ENCODE results near the gene PCDHGB3. TPM values are rescaled to one million over a fixed set of nuclear protein-coding genes. Genes with fewer than 3 reads are reported as not detected.
"Not testable (repeated sequence)": the region's sequence is repeated elsewhere in the genome, so short reads cannot be mapped to it uniquely, and the experiment has no call there.

Gene PCDHGB3
- total RNA-seq, 4 donors from 2014 or later, result 5.1 to 9.2 (median 5.8) TPM

DNA sequence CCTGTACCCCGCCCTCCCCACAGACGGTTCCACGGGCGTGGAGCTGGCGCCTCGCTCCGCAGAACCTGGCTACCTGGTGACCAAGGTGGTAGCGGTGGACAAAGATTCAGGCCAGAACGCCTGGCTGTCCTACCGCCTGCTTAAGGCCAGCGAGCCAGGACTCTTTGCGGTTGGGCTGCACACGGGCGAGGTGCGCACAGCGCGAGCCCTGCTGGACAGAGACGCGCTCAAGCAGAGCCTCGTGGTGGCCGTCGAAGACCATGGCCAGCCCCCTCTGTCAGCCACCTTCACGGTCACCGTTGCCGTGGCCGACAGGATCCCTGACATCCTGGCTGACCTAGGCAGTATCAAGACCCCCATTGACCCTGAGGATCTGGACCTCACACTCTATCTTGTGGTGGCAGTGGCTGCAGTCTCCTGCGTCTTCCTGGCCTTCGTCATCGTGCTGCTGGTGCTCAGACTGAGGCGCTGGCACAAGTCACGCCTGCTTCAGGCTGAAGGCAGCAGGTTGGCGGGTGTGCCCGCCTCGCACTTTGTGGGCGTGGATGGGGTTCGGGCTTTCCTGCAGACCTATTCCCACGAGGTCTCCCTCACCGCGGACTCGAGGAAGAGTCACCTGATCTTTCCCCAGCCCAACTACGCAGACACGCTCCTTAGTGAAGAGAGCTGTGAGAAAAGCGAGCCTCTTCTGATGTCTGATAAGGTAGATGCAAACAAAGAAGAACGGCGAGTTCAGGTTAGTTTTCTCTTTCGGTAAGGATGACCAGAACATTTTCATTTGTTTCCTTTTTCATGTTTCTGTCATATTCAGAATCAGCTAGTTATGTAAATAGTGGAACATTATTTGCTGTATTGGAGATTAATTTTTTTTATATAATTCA is 3.8 kb upstream of the PCDHGB3 start:
- 30 to 38% methylated on average over 27 to 29 of the region's 46 CpGs for WGBS, 2 donors
- no peak for DNase-seq
- Histone ChIP-seq H3K36me3 (no peaks in the 10 kb centered on the region), H3K4me1 (no peaks in the 10 kb centered on the region), H3K4me3 (replicated peaks in 1 of 3) (no peak overlapping the region), H3K27ac (no peak overlapping the region), H3K9me3 (peaks cover 4% of the 10 kb centered on the region), H3K27me3 (no peaks in the 10 kb centered on the region)
- TF ChIP-seq POLR2A (IDR thresholded peaks at IDR 0.05), result no peak
- TF ChIP-seq, protein P1, sequence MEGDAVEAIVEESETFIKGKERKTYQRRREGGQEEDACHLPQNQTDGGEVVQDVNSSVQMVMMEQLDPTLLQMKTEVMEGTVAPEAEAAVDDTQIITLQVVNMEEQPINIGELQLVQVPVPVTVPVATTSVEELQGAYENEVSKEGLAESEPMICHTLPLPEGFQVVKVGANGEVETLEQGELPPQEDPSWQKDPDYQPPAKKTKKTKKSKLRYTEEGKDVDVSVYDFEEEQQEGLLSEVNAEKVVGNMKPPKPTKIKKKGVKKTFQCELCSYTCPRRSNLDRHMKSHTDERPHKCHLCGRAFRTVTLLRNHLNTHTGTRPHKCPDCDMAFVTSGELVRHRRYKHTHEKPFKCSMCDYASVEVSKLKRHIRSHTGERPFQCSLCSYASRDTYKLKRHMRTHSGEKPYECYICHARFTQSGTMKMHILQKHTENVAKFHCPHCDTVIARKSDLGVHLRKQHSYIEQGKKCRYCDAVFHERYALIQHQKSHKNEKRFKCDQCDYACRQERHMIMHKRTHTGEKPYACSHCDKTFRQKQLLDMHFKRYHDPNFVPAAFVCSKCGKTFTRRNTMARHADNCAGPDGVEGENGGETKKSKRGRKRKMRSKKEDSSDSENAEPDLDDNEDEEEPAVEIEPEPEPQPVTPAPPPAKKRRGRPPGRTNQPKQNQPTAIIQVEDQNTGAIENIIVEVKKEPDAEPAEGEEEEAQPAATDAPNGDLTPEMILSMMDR (IDR thresholded peaks at IDR 0.05), result no peak
- intact Hi-C loops (cut with DNase I), result no loop called here

DNA sequence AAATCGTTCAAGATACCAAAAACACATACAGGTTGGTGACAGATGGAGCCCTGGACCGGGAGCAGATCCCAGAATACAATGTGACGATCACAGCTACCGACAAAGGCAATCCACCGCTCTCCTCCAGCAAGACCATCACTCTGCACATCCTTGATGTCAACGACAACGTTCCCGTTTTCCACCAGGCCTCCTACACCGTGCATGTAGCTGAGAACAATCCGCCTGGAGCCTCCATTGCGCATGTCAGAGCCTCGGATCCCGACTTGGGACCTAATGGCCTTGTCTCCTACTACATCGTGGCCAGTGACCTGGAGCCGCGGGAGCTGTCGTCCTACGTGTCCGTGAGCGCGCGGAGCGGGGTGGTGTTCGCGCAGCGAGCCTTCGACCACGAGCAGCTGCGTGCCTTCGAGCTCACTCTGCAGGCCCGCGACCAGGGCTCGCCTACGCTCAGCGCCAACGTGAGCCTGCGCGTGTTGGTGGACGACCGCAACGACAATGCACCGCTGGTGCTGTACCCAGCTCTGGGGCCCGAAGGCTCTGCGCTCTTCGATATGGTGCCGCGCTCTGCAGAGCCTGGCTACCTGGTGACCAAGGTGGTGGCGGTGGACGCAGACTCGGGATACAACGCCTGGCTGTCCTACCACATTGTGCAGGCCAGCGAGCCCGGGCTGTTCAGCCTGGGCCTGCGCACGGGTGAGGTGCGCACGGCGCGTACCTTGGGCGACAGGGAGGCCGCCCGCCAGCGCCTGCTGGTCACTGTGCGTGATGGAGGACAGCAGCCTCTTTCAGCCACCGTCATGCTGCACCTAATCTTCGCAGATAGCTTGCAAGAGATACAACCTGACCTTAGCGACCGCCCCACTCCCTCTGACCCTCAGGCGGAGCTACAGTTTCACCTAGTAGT is 1.8 kb downstream of the PCDHGB3 start:
- H3K9me3 ChIP-seq, result no peaks in the 10 kb centered on the region
- intact Hi-C loops (cut with DNase I), result no loop called here

DNA sequence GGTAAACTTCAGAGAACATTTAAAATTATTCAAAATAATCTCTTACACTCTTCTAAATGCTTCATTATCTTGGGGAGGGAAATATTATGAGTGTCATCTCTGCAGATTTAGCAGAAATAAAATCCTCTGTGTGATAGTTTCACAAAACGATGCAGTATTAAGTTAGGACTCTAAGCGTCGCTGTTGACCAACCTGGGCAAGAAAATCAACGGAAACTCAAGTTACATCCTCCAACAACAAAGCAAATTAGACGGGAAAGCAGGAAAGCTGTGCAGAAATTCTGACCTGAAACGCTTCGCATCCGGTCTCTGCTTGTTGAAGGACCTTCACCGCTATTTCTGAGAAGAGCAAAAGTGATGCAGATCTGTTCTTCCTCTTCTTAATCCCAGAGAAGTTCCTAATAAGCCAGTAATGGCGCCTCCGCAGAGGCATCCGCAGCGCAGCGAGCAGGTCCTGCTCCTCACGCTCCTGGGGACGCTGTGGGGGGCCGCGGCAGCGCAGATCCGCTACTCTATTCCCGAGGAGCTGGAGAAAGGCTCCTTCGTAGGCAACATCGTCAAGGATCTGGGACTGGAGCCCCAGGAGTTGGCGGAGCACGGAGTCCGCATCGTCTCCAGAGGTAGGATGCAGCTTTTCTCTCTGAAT is 3.8 kb downstream of the PCDHGB3 start, which contains the start of gene PCDHGA6:
PCDHGA6 (plus strand) TSS at position 219 of the 645 bp plus-strand sequence; CDS start at position 412, 193 bp downstream.
- H3K36me3 ChIP-seq, result no peaks in the 10 kb centered on the region
- no peak for DNase-seq
- intact Hi-C loops (cut with DNase I), result no loop called here
- no peaks in the 10 kb centered on the region for H3K9me3 ChIP-seq
- no peaks in the 10 kb centered on the region for H3K27me3 ChIP-seq
- no peaks in the 10 kb centered on the region for H3K4me1 ChIP-seq
- WGBS, 2 donors, result 12 to 13% methylated on average over 12 to 27 of the region's 27 CpGs
- TF ChIP-seq POLR2A (IDR thresholded peaks at IDR 0.05), result no peak
- TF ChIP-seq, protein P1 (IDR thresholded peaks at IDR 0.05), result peak in 5 of 6 experiments; percentile 10 to 39 (median 15)
- H3K27ac ChIP-seq, result no peak within 1 kb of the TSS
- H3K4me3 ChIP-seq (replicated peaks in 1 of 3), result no peak within 1 kb of the TSS

More for the DNA sequence above, 1.8 kb downstream of the PCDHGB3 start:
- no peak overlapping the region for H3K4me3 ChIP-seq (replicated peaks in 1 of 3)
- no peak for DNase-seq
- TF ChIP-seq POLR2A (IDR thresholded peaks at IDR 0.05), result no peak
- no peak overlapping the region for H3K27ac ChIP-seq
- H3K4me1 ChIP-seq, result no peaks in the 10 kb centered on the region
- no peaks in the 10 kb centered on the region for H3K27me3 ChIP-seq
- WGBS, 2 donors, result 26 to 49% methylated on average over 19 to 45 of the region's 69 CpGs
- H3K36me3 ChIP-seq, result no peaks in the 10 kb centered on the region

DNA sequence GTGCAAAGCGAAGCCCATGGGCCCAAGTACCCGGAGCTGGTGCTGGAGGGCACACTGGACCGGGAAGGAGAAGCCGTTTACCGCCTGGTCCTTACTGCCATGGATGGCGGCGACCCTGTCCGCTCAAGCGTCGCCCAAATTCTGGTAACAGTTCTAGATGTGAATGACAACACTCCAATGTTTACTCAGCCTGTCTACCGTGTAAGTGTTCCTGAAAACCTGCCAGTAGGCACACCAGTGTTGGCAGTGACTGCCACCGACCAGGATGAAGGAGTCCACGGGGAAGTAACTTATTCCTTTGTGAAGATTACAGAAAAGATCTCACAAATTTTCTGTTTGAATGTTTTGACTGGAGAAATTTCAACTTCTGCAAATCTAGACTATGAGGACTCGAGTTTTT is 4.6 kb downstream of the PCDHGB3 start:
- H3K36me3 ChIP-seq, result no peaks in the 10 kb centered on the region
- no peaks in the 10 kb centered on the region for H3K9me3 ChIP-seq
- H3K27ac ChIP-seq, result no peak overlapping the region
- H3K27me3 ChIP-seq, result no peaks in the 10 kb centered on the region
- H3K4me3 ChIP-seq (replicated peaks in 1 of 3), result no peak overlapping the region
- intact Hi-C loops (cut with DNase I), result no loop called here
- peak; percentile 23 to 32 for DNase-seq
- no peak for TF ChIP-seq POLR2A (IDR thresholded peaks at IDR 0.05)
- TF ChIP-seq, protein P1 (IDR thresholded peaks at IDR 0.05), result no peak
- H3K4me1 ChIP-seq, result no peaks in the 10 kb centered on the region
- 46 to 56% methylated on average over 14 of the region's 14 CpGs for WGBS, 2 donors

DNA sequence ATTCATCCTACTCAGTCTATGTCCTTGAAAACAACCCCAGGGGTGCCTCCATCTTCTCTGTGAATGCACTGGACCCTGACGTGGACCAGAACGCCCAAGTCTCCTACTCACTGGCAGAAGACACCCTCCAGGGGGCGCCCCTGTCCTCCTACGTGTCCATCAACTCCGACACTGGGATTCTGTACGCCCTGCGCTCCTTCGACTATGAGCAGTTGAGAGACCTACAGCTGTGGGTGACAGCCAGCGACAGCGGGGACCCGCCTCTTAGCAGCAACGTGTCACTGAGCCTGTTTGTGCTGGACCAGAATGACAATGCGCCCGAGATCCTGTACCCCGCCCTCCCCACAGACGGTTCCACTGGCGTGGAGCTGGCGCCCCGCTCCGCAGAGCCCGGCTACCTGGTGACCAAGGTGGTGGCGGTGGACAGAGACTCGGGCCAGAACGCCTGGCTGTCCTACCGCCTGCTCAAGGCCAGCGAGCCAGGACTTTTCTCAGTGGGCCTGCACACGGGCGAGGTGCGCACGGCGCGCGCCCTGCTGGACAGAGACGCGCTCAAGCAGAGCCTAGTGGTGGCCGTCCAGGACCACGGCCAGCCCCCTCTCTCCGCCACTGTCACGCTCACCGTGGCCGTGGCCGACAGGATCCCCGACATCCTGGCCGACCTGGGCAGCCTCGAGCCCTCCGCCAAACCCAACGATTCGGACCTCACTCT is 5.6 kb downstream of the PCDHGB3 start:
- intact Hi-C loops (cut with DNase I); H3K4me3 ChIP-seq (replicated peaks in 1 of 3); H3K4me1 ChIP-seq; H3K27me3 ChIP-seq; DNase-seq; H3K9me3 ChIP-seq; H3K36me3 ChIP-seq; H3K27ac ChIP-seq: not testable (repeated sequence)
- WGBS, 2 donors, result 38 to 42% methylated on average over 12 to 15 of the region's 48 CpGs

All from thyroid gland (tissue), 4 donors.